ENCODE results near the gene LRRC23. TPM values are rescaled to one million over a fixed set of nuclear protein-coding genes. Genes with fewer than 3 reads are reported as not detected.

LRRC23 gene
- total and polyA plus RNA-seq, 2 of the 13 experiments (the other 11 are each of a cell fraction or from before 2014, with no cell fraction given), result 6.0 to 7.8 TPM

DNA sequence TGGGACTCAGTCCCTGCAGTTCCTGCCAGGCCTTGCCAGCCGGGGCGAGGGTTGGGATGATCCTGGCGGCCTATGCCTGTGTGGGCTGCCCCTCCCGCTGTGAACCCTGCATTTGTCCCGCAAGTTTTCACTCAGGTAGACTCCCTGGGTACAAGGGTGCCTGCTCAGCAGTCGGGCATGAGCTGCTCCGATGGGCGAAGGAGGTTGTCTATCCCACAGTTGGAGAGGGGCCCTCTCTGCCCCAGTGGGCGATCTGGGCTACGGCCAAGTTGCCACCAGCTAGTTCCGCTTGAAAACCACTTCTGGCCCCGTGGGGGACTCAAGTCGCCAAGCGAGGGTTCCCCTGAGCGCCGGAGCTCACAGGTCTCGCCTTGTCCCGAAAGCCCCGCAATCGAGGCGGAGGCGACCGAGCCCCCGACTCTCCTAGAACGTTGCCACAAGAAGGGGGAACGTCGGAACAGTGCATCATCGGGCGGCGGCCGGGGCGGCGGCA is 37.7 kb upstream of the LRRC23 start (continued):
- TF ChIP-seq ZNF550 (CRISPR knock-in tag; IDR thresholded peaks at IDR 0.05; ENCODE audit: borderline replicate concordance), result no peak
- TF ChIP-seq, protein P1, sequence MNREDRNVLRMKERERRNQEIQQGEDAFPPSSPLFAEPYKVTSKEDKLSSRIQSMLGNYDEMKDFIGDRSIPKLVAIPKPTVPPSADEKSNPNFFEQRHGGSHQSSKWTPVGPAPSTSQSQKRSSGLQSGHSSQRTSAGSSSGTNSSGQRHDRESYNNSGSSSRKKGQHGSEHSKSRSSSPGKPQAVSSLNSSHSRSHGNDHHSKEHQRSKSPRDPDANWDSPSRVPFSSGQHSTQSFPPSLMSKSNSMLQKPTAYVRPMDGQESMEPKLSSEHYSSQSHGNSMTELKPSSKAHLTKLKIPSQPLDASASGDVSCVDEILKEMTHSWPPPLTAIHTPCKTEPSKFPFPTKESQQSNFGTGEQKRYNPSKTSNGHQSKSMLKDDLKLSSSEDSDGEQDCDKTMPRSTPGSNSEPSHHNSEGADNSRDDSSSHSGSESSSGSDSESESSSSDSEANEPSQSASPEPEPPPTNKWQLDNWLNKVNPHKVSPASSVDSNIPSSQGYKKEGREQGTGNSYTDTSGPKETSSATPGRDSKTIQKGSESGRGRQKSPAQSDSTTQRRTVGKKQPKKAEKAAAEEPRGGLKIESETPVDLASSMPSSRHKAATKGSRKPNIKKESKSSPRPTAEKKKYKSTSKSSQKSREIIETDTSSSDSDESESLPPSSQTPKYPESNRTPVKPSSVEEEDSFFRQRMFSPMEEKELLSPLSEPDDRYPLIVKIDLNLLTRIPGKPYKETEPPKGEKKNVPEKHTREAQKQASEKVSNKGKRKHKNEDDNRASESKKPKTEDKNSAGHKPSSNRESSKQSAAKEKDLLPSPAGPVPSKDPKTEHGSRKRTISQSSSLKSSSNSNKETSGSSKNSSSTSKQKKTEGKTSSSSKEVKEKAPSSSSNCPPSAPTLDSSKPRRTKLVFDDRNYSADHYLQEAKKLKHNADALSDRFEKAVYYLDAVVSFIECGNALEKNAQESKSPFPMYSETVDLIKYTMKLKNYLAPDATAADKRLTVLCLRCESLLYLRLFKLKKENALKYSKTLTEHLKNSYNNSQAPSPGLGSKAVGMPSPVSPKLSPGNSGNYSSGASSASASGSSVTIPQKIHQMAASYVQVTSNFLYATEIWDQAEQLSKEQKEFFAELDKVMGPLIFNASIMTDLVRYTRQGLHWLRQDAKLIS (CRISPR knock-in tag; IDR thresholded peaks at IDR 0.05), result 0 out of 2 replicates have a peak, but pooled peaks have one; percentile 12
- TF ChIP-seq ZNF549 (CRISPR knock-in tag; IDR thresholded peaks at IDR 0.05), result no peak
- TF ChIP-seq, protein P2, sequence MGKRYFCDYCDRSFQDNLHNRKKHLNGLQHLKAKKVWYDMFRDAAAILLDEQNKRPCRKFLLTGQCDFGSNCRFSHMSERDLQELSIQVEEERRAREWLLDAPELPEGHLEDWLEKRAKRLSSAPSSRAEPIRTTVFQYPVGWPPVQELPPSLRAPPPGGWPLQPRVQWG (CRISPR knock-in tag; IDR thresholded peaks at IDR 0.05; ENCODE audit: borderline replicate concordance, low read depth), result no peak
- TF ChIP-seq, protein P3, sequence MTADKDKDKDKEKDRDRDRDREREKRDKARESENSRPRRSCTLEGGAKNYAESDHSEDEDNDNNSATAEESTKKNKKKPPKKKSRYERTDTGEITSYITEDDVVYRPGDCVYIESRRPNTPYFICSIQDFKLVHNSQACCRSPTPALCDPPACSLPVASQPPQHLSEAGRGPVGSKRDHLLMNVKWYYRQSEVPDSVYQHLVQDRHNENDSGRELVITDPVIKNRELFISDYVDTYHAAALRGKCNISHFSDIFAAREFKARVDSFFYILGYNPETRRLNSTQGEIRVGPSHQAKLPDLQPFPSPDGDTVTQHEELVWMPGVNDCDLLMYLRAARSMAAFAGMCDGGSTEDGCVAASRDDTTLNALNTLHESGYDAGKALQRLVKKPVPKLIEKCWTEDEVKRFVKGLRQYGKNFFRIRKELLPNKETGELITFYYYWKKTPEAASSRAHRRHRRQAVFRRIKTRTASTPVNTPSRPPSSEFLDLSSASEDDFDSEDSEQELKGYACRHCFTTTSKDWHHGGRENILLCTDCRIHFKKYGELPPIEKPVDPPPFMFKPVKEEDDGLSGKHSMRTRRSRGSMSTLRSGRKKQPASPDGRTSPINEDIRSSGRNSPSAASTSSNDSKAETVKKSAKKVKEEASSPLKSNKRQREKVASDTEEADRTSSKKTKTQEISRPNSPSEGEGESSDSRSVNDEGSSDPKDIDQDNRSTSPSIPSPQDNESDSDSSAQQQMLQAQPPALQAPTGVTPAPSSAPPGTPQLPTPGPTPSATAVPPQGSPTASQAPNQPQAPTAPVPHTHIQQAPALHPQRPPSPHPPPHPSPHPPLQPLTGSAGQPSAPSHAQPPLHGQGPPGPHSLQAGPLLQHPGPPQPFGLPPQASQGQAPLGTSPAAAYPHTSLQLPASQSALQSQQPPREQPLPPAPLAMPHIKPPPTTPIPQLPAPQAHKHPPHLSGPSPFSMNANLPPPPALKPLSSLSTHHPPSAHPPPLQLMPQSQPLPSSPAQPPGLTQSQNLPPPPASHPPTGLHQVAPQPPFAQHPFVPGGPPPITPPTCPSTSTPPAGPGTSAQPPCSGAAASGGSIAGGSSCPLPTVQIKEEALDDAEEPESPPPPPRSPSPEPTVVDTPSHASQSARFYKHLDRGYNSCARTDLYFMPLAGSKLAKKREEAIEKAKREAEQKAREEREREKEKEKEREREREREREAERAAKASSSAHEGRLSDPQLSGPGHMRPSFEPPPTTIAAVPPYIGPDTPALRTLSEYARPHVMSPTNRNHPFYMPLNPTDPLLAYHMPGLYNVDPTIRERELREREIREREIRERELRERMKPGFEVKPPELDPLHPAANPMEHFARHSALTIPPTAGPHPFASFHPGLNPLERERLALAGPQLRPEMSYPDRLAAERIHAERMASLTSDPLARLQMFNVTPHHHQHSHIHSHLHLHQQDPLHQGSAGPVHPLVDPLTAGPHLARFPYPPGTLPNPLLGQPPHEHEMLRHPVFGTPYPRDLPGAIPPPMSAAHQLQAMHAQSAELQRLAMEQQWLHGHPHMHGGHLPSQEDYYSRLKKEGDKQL (CRISPR knock-in tag; IDR thresholded peaks at IDR 0.05; ENCODE audit: low read depth), result no peak
- no peak for TF ChIP-seq ARNTL (CRISPR knock-in tag; IDR thresholded peaks at IDR 0.05)
- TF ChIP-seq, protein P4, sequence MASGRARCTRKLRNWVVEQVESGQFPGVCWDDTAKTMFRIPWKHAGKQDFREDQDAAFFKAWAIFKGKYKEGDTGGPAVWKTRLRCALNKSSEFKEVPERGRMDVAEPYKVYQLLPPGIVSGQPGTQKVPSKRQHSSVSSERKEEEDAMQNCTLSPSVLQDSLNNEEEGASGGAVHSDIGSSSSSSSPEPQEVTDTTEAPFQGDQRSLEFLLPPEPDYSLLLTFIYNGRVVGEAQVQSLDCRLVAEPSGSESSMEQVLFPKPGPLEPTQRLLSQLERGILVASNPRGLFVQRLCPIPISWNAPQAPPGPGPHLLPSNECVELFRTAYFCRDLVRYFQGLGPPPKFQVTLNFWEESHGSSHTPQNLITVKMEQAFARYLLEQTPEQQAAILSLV (CRISPR knock-in tag; IDR thresholded peaks at IDR 0.05; ENCODE audit: borderline replicate concordance), result peak; percentile 7; the same call in 1 of the 2 replicates
- TF ChIP-seq, protein P5, sequence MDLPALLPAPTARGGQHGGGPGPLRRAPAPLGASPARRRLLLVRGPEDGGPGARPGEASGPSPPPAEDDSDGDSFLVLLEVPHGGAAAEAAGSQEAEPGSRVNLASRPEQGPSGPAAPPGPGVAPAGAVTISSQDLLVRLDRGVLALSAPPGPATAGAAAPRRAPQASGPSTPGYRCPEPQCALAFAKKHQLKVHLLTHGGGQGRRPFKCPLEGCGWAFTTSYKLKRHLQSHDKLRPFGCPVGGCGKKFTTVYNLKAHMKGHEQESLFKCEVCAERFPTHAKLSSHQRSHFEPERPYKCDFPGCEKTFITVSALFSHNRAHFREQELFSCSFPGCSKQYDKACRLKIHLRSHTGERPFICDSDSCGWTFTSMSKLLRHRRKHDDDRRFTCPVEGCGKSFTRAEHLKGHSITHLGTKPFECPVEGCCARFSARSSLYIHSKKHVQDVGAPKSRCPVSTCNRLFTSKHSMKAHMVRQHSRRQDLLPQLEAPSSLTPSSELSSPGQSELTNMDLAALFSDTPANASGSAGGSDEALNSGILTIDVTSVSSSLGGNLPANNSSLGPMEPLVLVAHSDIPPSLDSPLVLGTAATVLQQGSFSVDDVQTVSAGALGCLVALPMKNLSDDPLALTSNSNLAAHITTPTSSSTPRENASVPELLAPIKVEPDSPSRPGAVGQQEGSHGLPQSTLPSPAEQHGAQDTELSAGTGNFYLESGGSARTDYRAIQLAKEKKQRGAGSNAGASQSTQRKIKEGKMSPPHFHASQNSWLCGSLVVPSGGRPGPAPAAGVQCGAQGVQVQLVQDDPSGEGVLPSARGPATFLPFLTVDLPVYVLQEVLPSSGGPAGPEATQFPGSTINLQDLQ (CRISPR knock-in tag; IDR thresholded peaks at IDR 0.05), result no peak
- TF ChIP-seq ZNF251 (CRISPR knock-in tag; IDR thresholded peaks at IDR 0.05), result no peak
- no peak for TF ChIP-seq ATM (IDR thresholded peaks at IDR 0.05; ENCODE audit: borderline replicate concordance)
- TF ChIP-seq SYNCRIP (IDR thresholded peaks at IDR 0.05; ENCODE audit: insufficient read depth, low read depth, low read length), result no peak
- no peak for TF ChIP-seq NFE2L2 (IDR thresholded peaks at IDR 0.05; ENCODE audit: low read length)
- TF ChIP-seq RFX5 (IDR thresholded peaks at IDR 0.05; ENCODE audit: low read depth, low read length), result no peak
- no peak for TF ChIP-seq ZNF530 (CRISPR knock-in tag; IDR thresholded peaks at IDR 0.05; ENCODE audit: low read depth)
- TF ChIP-seq ZC3H13 (CRISPR knock-in tag; IDR thresholded peaks at IDR 0.05), result no peak
- no peak for TF ChIP-seq PCBP1 (IDR thresholded peaks at IDR 0.05; ENCODE audit: borderline replicate concordance, low read depth, low read length)
